Measurements from ENCODE around the gene TMEM63C. TPM values are rescaled to one million over a fixed set of nuclear protein-coding genes. Genes with fewer than 3 reads are reported as not detected.

The TMEM63C gene
- total RNA-seq, 1 donor from 2014 or later, result 0.27 TPM

DNA sequence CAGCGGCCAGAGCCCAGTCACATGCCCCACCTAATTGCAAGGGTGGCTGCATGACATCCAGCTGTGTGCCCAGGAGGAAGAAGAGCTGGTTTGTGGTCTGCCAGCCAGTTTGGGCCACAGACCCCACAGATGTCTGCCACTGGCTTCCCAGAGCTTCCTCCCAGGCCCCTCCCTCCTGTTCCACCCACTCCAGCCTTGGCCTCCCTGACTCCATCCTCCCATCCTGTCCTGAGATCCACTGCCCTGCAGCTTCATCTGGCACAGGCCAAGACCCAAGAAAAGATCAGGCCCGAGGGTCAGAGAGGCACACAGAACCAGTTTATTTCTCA is 83.6 kb downstream of the TMEM63C start:
- H3K9me3 ChIP-seq, result peaks cover 6% of the 10 kb centered on the region
- ATAC-seq (no peak), DNase-seq (no peak)
- intact Hi-C loops (cut with DNase I), result no loop called here
- no peaks in the 10 kb centered on the region for H3K36me3 ChIP-seq
- no peak overlapping the region for H3K4me3 ChIP-seq
- TF ChIP-seq, protein P1, sequence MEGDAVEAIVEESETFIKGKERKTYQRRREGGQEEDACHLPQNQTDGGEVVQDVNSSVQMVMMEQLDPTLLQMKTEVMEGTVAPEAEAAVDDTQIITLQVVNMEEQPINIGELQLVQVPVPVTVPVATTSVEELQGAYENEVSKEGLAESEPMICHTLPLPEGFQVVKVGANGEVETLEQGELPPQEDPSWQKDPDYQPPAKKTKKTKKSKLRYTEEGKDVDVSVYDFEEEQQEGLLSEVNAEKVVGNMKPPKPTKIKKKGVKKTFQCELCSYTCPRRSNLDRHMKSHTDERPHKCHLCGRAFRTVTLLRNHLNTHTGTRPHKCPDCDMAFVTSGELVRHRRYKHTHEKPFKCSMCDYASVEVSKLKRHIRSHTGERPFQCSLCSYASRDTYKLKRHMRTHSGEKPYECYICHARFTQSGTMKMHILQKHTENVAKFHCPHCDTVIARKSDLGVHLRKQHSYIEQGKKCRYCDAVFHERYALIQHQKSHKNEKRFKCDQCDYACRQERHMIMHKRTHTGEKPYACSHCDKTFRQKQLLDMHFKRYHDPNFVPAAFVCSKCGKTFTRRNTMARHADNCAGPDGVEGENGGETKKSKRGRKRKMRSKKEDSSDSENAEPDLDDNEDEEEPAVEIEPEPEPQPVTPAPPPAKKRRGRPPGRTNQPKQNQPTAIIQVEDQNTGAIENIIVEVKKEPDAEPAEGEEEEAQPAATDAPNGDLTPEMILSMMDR (IDR thresholded peaks at IDR 0.05), result no peak
- H3K27ac ChIP-seq, result no peak overlapping the region
- no peaks in the 10 kb centered on the region for H3K4me1 ChIP-seq
- H3K27me3 ChIP-seq (ENCODE audit: low read depth), result peaks cover 26% of the 10 kb centered on the region

DNA sequence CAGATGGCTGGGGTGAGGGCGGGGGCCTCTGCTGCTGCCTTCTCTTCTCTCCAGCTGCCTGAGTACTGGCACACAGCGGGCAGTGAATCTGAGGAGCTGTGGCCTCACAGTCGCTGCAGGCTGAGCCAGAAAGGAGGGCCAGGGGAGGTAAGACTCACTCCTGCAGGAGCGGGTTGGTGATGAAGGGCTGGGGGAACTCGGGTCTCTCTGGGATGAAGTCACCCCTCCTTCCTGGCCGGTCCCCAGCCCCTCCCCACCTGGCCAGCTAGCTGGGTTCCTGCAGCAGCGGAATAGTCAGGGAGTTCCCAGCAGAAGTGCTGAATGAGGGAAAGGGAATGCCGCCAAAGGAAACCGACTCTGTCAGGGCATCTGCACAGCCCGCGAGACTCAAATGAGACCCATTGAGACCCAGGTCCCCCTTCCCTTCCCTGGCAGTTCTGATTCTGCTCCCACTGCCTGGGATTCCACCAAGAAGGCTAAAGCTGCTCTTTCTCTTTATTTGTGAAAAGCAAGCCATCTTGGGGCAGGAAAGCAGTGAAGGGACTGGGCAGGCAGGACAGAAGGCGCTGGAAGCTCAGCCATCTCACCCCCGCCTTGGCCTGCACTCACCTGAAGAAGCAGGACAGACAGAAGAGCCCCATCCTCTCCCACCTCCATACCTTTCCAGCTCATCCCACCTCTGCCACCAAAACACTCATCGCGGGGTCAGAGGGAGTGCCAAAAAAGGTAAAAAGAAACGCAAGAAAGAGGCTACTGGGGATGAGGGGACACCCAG is 84.2 kb downstream of the TMEM63C start:
- no peaks in the 10 kb centered on the region for H3K36me3 ChIP-seq
- H3K9me3 ChIP-seq, result peaks cover 6% of the 10 kb centered on the region
- no peaks in the 10 kb centered on the region for H3K4me1 ChIP-seq
- intact Hi-C loops (cut with DNase I), result no loop called here
- H3K4me3 ChIP-seq, result no peak overlapping the region
- ATAC-seq (no peak), DNase-seq (no peak)
- no peak overlapping the region for H3K27ac ChIP-seq
- peaks cover 27% of the 10 kb centered on the region for H3K27me3 ChIP-seq (ENCODE audit: low read depth)
- TF ChIP-seq, protein P1 (IDR thresholded peaks at IDR 0.05), result no peak

DNA sequence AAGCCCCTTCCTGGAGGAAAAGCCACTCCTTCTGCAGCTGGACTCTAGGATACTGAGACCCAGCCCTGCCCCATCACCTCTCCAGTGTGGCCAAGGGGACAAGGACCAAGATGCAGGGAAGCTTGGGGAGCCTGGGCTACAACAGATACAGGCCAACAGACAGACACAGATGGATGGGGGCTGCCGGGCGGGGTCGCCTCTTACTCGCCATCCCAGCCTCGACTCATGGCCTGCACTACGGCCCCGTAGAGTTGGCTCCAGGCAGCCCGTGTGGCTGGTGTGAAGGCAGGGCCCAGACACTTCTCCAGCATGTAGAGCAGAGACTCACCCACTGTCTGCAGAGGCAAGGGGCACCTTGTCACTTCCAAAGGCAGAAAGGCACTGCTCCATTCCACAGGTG is 84.7 kb downstream of the TMEM63C start:
- TF ChIP-seq, protein P1 (IDR thresholded peaks at IDR 0.05), result no peak
- H3K4me1 ChIP-seq, result no peaks in the 10 kb centered on the region
- H3K27ac ChIP-seq, result no peak overlapping the region
- H3K9me3 ChIP-seq, result peaks cover 6% of the 10 kb centered on the region
- peaks cover 30% of the 10 kb centered on the region for H3K27me3 ChIP-seq (ENCODE audit: low read depth)
- H3K4me3 ChIP-seq, result no peak overlapping the region
- no peaks in the 10 kb centered on the region for H3K36me3 ChIP-seq
- ATAC-seq (no peak), DNase-seq (no peak)
- intact Hi-C loops (cut with DNase I), result no loop called here

DNA sequence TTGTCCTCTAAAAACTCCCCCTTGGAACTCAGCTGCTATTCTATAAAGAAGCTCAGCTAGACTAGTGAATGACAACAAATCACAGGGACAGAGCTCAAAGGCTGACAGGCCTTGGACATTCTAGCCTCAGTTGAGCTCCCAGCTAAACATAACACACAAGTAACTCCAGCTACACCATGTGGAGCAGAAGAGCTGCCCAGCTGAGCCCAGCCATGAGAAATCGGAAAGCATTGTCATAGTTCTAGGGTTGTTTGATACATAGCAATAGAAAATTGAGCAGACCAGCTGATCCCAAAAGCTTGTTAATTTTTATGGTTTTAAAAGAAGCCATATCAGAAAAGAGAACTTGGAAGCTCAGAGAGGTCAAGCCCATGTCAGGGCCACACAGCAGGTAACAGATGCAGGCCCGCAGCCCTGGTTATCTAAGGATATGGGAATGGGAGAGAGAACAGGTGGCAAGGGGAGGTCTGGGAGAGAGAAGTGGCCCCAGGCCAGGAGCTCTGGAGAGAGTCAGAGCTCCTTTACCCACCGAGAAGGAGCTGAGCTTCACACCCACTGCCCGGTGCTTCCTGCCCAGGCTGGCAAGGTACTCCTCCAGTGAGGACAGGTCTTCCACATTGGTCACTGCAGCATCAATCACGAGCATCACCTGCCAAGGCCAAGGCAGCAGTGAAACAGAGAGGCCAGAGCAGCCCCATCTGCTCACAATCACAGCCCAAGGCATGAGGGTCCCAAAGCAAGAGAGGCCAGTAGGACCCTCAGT is 86.5 kb downstream of the TMEM63C start:
- ATAC-seq (no peak), DNase-seq (no peak)
- peaks cover 43% of the 10 kb centered on the region for H3K27me3 ChIP-seq (ENCODE audit: low read depth)
- no peak overlapping the region for H3K4me3 ChIP-seq
- H3K4me1 ChIP-seq, result no peaks in the 10 kb centered on the region
- TF ChIP-seq, protein P1 (IDR thresholded peaks at IDR 0.05), result no peak
- H3K36me3 ChIP-seq, result no peaks in the 10 kb centered on the region
- H3K27ac ChIP-seq, result no peak overlapping the region
- intact Hi-C loops (cut with DNase I), result no loop called here
- H3K9me3 ChIP-seq, result peaks cover 6% of the 10 kb centered on the region

DNA sequence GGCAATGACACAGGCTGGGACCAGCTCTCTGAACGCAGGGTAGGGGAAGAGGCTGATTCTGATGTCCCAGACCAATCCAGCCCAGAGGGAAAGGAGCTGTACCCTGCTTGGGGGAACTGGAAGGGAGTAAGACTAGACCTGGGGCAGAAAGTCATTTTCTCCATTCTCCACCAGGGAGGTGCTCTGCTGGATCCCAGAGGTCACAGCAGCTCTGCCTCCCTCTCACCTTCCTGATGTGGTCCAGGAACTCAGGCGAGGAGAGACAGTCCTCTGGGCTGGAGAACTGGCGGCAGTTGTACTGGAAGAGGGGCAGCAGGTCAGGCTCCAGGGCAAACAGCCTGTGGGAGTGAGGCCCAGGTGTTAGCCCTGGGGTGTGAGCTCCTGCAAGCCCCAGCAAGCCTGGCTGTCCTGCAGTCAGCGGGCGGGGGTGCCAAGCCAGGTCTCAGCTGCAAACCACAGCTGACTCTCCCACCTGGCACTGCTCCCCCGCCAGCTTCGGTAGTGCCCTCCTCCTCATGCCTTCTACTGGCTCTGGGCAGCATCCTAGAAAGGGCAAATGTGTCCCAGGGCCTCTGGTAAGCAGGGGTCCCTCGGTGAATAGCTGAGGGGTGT is 87.5 kb downstream of the TMEM63C start:
- intact Hi-C loops (cut with DNase I), result no loop called here
- peaks cover 6% of the 10 kb centered on the region for H3K9me3 ChIP-seq

More for the DNA sequence above, 87.5 kb downstream of the TMEM63C start:
- Histone ChIP-seq H3K27ac (no peak overlapping the region), H3K4me3 (no peak overlapping the region), H3K36me3 (no peaks in the 10 kb centered on the region), H3K27me3 (ENCODE audit: low read depth) (peaks cover 43% of the 10 kb centered on the region), H3K4me1 (no peaks in the 10 kb centered on the region)
- no peak for DNase-seq
- no peak for ATAC-seq
- TF ChIP-seq, protein P1 (IDR thresholded peaks at IDR 0.05), result no peak
